GM18867 (cell line): ENCODE results near the gene ZFAND2A.
"Not testable (repeated sequence)": the region's sequence is repeated elsewhere in the genome, so short reads cannot be mapped to it uniquely, and the experiment has no call there.

ENCODE experiments used
- ATAC-seq: cut with Tn5 transposase; IDR thresholded peaks from one replicate; pipeline ENCODE4 v1.9.1; 2021; ENCODE audit warnings: mild to moderate bottlenecking, moderate library complexity; ENCODE audit not compliant: unreplicated experiment

ZFAND2A gene

GRCh38 chr7:1127001-1127400 is 33.0 kb downstream of the ZFAND2A start:
- ATAC-seq = no peak

GRCh38 chr7:1125603-1125969 is 34.4 kb downstream of the ZFAND2A start:
- ATAC-seq = no peak

- ATAC-seq = no peak
Measured at GRCh38 chr7:1124816-1125602, 35.0 kb downstream of the ZFAND2A start.

DNA sequence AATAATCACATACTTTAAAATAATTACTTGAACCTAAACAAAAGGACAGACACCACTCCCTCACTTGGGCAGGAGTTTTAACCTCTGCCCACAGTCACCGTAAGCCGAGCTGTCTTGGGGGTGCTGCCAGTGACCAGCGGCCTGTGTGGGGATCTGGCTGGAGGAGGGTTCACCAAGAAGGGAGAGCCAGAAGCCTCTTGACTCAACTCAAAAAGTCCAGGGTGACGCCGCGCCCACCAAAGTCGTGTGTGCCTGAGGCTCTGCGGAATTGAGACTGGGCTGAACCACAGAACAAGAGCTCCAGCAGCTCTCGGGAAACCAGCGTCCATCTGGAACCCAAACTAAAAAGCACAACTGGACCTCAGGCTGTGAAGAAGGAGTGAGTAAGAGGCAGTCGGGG is 35.8 kb downstream of the ZFAND2A start:
- ATAC-seq = no peak

DNA sequence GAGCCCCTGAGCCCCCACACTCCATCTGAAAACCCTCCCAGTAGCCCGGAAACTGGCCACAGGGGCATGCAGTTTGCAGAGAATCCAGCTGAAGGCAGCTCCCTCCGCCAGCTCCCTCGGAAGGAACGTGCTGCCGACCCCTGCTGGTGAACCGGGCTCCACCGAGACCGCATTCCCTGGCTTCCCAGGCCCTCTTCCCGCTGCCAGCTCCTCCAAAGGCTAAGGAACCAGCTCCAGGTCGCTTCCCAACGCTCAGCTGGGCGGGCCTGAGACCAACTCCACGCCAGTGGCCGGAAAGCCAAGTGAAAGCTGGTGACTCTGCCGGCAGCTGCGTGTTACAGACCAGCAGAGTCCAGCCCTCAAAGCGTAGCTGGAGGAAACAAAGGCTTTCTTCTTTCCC is 36.3 kb downstream of the ZFAND2A start:
- no peak for ATAC-seq

GRCh38 chr7:1122832-1123501 is 37.0 kb downstream of the ZFAND2A start:
- ATAC-seq = no peak

- ATAC-seq = no peak
Measured at GRCh38 chr7:1121886-1122831, 37.8 kb downstream of the ZFAND2A start.

DNA sequence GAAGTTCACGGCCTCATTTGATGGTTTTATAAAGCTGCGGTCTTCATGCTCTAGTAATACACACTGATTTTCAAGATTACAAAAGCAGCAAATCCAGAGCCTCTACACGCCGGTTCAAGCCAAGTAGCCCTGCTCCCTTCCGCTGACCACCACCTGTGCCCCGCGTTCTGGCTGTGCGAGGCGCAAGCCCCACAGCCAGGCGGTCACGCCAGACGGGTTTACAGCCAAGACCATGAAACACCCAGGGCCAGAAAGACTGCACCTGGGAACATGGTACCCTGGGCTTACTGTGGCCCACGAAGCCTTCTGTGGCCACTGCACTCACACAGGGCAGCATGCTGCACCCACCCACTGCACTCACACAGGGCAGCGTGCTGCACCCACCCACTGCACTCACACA is 38.5 kb downstream of the ZFAND2A start:
- no peak for ATAC-seq

DNA sequence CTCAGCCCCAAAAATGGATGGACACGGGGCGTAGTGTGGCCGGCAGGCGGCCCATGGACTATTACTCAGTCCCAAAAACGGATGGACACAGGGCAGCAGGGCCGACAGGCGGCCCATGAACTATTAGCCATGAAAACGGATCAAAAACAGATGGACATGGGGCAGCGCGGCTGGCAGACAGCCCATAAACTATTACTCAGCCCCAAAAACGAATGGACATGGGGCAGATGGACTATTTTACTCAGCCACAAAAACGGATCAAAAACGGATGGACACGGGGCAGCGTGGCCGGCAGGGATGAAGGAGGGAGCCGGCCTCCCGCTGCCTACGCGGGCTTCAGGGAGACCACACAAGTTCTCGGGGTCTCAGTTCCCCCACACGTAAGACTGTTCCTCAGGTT is 39.2 kb downstream of the ZFAND2A start:
- ATAC-seq = no peak

DNA sequence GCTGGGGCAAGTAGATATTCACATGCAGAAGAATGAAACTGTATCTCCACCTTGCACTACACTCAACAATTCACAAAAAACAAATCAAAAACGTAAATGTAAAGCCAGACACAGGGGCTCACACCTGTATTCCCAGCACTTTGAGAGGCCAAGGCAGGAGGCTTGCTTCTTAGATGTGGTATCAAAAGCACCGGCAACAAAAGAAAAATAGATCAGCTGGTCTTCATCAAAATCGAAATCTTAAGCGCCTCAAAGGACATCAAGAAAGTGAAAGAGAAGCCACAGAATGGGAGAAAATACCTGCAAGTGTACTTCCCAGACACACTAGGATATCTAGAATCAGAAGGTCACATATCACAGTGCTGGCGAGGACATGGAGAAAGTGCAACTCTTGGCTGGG is 40.8 kb downstream of the ZFAND2A start:
- no peak for ATAC-seq

- no peak for ATAC-seq
Measured at GRCh38 chr7:1117321-1117928, 42.6 kb downstream of the ZFAND2A start.

DNA sequence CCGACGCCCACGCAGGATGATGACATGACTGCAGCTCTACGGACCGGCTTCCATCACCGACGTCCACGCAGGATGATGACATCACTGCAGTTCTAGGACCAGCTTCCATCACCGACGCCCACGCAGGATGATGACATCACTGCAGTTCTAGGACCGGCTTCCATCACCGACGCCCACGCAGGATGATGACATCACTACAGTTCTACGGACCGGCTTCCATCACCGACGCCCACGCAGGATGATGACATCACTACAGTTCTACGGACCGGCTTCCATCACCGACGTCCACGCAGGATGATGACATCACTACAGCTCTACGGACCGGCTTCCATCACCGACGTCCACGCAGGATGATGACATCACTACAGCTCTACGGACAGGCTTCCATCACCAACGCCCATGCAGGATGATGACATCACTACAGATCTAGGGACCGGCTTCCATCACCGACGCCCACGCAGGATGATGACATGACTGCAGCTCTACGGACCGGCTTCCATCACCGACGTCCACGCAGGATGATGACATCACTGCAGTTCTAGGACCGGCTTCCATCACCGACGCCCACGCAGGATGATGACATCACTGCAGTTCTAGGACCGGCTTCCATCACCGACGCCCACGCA is 43.5 kb downstream of the ZFAND2A start:
- ATAC-seq = not testable (repeated sequence)

- ATAC-seq = not testable (repeated sequence)
Measured at GRCh38 chr7:1115171-1116045, 44.6 kb downstream of the ZFAND2A start.

DNA sequence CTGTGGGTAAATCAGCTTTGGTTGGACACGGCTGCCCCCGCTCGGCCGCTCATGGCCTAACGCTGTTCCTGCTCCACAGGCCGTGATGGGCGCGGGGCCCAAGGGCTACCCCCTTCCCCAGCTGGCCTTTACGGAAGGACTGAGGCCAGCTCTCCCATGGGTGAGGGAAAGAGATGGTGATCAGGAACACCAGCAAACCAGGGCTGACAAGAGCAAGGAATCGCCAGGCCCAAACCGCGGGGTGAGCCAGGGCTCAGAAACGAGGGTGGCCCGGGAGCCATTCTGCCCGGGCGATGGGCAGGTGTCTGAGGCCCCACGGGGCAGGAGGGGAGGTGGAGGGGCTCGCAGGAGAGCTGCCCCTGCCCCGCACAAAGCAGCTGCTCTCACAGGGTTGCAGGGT is 45.5 kb downstream of the ZFAND2A start:
- no peak for ATAC-seq

DNA sequence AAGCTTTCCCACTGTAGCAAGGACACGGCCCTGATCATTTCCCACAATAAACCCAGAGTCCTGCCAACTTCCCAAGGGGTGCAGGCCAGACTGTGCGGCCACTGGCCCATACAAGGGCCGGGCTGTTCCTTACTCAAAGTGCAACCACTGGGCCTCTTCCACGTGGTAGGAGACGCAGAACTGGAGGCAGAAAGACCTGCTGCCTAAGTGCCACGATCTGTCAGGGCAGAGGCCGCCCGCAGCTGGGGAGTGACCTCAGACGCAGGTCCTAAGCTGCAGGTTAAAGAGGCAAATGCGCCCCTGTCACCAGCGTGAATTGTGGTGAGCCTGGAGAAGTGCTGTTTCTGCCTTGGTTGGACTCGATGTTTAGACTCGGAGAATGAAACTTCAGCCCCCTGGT is 45.9 kb downstream of the ZFAND2A start:
- no peak for ATAC-seq

DNA sequence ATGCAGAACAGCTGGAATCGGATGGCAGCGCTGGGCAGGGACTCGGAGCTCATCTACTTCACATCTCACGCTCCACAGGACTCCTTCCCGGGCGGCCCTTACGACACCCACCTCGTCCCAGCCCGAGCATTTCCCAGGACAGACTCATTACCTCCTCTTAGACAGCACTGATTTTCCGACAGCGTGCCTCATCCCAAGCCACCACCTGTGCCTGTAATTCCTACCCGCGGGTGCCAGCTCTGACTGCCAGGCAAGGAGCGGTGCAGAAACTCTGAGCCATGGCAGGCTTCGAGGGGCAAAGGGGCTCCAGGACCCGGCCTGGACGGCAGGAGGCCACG is 46.5 kb downstream of the ZFAND2A start:
- no peak for ATAC-seq

DNA sequence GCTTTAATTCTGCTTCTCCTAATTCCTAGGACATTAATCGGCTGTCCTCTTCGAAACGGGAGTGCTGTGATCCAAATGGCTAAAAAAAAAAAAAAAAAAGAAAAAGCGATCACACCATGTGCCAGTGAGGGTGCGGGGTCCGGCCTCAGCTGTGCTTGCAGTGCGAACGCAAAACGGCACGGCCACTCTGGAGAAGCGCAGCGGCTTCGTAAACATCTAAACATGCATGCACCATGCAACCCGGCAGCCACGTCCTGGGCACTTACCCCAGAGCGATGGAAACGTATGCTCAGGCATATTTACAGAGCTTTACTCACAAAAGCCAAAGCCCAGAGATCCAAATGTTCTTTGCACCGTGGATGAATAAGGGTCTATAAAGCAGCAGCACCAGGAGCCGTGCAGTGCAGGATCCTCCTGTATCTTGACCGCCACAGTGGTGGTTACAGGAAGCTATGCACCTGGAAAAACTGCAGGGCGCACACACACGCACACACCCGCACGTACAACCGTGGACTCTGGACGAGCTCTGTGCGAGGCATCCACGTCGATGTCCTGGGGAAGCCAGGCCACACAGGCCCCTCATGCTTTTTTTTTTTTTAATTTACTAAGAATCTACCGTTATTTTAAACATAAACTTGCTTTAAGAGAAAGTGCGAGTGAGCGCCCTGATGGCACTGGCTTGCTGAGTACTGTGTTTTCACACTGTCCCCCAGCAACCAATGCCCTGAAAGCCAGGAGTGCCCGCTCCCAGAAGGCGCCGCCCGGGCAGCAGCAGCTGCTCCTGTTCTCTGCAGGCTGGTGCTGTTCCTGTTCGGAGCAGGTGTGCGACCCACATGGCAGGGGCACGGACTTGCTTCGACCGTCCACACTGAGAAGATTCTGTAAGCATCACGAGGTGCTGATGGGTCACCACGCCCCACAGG is 47.1 kb downstream of the ZFAND2A start:
- no peak for ATAC-seq

DNA sequence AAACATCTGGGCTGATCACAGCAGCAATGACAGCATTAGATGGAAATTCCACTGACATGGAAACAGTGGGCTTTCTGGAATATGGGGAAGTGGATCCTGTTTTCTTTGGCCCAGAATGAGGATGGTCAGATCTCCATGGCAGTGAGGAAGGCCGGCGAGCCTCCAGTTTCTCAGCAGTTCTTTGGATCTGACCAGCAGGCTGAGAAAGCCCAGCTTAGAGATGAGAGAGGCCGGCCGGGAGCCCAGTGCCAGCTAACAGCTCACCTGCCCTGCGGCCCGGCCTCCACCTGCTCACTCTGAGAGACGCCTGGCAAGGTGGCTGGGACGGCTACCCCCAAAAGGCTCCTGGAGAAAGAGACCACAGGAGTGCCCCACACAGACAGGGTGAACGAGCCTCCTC is 47.9 kb downstream of the ZFAND2A start:
- ATAC-seq = no peak

DNA sequence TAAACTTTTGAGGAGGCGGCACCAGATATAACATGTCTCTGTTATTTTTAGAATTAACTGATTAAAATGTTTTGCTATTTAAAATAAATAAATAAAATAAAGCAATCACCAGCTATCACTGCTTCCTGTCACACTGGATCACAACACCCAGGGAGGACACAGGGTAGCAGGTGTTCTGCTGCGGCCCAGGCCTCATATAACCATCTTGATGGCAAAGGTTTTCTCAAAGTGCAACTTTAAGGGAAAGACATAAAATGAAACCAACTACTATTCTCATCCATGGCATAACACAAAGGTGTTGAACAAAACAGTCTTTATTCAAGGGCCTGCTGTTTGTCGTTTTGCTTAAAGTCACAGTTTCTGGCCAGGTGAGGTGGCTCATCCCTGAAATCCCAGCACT is 48.8 kb downstream of the ZFAND2A start:
- no peak for ATAC-seq
